Progenitor cell of endocrine pancreas (in vitro differentiated cells): Measurements from ENCODE around the gene ARL8A. TPM values are rescaled to one million over a fixed set of nuclear protein-coding genes. Genes with fewer than 3 reads are reported as not detected.

Experiments used
- DNase-seq: peaks from one replicate; pipeline ENCODE4 v3.0.0; 2021; ENCODE audit warnings: low spot score; ENCODE audit not compliant: unreplicated experiment
- H3K27ac Mint-ChIP-seq: 2 replicates; pipeline ENCODE4 v1.8.0; 2021; ENCODE audit warnings: mild to moderate bottlenecking, moderate library complexity, mixed read lengths
- H3K27me3 Mint-ChIP-seq: 2 replicates; pipeline ENCODE4 v1.8.0; 2021; ENCODE audit warnings: mixed read lengths
- H3K36me3 Mint-ChIP-seq: 2 replicates; pipeline ENCODE4 v1.8.0; 2022; ENCODE audit warnings: mixed read lengths; ENCODE audit not compliant: insufficient read depth
- H3K4me1 Mint-ChIP-seq: 2 replicates; pipeline ENCODE4 v1.8.0; 2021; ENCODE audit warnings: low read depth, mixed read lengths
- H3K4me3 Mint-ChIP-seq: 2 replicates; pipeline ENCODE4 v1.8.0; 2021; ENCODE audit warnings: low read depth, mild to moderate bottlenecking, moderate library complexity, mixed read lengths
- H3K9me3 Mint-ChIP-seq: 2 replicates; pipeline ENCODE4 v1.8.0; 2021; ENCODE audit warnings: low read depth, mixed read lengths
- total RNA-seq: library from RNA; stranded (reverse); gene quantifications from 2 replicates; pipeline ENCODE4 v1.2.1, GENCODE V29; 2021
- TF ChIP-seq, protein P1 (sequence below): fragments of 200-600 bp; sonication (generic); IDR thresholded peaks from one replicate; pipeline ENCODE4 v1.5.0; 2021; ENCODE audit warnings: antibody characterized with exemption, mild to moderate bottlenecking; ENCODE audit not compliant: unreplicated experiment

The ARL8A gene
- total RNA-seq, 1 donor from 2014 or later = 43.7 TPM

DNA sequence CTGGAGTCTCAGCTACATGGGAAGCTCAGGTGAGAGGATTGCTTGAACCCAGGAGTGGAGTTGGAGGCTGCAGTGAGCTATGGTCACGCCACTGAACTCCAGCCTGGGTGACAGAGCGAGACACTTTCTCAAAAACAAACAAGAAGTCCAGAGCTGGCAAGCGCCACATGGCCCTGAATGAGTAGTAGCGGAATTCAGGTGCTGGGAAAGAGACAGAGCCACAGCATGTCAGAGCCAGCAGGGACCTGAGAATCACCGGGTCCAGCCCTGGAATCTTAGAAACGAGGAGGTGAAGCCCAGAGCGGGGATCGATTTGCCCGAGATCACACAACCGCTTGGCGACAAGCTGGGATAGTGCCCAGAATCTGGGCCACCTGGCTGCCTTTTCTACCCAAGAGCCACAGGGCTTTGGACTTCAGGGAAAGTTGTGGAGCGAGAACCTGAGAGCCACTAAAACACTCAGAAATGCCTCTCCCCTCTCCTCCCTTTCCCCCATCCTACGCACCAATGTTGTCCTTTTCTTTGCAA lies 9.8 kb downstream of the ARL8A start:
- Mint-ChIP-seq H3K27me3 (no peaks in the 10 kb centered on the region), H3K9me3 (no peaks in the 10 kb centered on the region), H3K36me3 (peaks cover 3% of the 10 kb centered on the region), H3K4me3 (no peak overlapping the region), H3K27ac (no peak overlapping the region), H3K4me1 (peaks cover 1% of the 10 kb centered on the region)
- TF ChIP-seq, protein P1, sequence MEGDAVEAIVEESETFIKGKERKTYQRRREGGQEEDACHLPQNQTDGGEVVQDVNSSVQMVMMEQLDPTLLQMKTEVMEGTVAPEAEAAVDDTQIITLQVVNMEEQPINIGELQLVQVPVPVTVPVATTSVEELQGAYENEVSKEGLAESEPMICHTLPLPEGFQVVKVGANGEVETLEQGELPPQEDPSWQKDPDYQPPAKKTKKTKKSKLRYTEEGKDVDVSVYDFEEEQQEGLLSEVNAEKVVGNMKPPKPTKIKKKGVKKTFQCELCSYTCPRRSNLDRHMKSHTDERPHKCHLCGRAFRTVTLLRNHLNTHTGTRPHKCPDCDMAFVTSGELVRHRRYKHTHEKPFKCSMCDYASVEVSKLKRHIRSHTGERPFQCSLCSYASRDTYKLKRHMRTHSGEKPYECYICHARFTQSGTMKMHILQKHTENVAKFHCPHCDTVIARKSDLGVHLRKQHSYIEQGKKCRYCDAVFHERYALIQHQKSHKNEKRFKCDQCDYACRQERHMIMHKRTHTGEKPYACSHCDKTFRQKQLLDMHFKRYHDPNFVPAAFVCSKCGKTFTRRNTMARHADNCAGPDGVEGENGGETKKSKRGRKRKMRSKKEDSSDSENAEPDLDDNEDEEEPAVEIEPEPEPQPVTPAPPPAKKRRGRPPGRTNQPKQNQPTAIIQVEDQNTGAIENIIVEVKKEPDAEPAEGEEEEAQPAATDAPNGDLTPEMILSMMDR = no peak
- DNase-seq = no peak

DNA sequence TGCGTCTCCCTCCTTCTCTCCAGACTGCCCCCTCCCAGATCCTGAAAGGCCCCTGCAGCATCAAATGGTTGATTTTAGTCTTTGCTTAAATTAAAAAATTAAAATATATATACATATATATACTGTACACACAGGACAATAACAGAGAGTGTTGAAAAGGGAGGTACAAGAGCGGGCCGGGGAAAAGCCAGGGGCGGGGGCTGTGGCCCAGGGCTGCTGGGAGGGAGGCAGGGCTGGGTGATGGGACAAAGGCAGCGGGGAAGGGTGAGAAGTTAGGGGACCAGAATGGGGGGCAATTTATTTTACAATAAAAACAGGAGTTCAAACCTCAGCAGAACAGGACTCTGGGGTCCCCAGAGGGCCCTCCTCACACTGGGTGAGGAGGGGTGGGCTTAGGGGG lies 10.5 kb downstream of the ARL8A start:
- no peak for DNase-seq
- Mint-ChIP-seq H3K27me3 (no peaks in the 10 kb centered on the region), H3K4me3 (no peak overlapping the region), H3K4me1 (peaks cover 1% of the 10 kb centered on the region), H3K36me3 (peaks cover 3% of the 10 kb centered on the region), H3K9me3 (no peaks in the 10 kb centered on the region), H3K27ac (no peak overlapping the region)
- TF ChIP-seq, protein P1 = no peak

DNA sequence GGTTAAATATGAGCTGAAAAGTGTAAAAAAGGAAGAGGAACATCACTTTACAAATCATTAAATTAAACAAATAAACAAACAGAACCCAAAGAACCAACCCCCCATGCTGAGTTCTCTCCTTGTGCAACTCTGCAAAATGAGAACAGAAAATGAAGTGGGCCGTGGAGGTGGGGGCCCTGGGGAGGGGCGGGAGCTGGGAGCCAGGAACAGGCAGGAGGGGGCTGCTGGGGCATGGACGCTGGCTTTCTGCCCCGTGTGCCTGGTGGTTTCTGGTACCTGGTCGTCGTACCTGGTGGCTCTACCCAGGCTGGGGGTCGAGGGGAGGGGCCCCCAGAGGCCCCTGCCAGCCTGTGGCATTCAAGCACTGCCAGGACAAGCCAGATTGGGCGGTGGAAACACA lies 11.0 kb downstream of the ARL8A start:
- TF ChIP-seq, protein P1 = no peak
- peaks cover 3% of the 10 kb centered on the region for H3K36me3 Mint-ChIP-seq
- H3K27me3 Mint-ChIP-seq = no peaks in the 10 kb centered on the region
- no peaks in the 10 kb centered on the region for H3K9me3 Mint-ChIP-seq
- H3K4me3 Mint-ChIP-seq = no peak overlapping the region
- DNase-seq = no peak
- no peak overlapping the region for H3K27ac Mint-ChIP-seq
- H3K4me1 Mint-ChIP-seq = peaks cover 1% of the 10 kb centered on the region

DNA sequence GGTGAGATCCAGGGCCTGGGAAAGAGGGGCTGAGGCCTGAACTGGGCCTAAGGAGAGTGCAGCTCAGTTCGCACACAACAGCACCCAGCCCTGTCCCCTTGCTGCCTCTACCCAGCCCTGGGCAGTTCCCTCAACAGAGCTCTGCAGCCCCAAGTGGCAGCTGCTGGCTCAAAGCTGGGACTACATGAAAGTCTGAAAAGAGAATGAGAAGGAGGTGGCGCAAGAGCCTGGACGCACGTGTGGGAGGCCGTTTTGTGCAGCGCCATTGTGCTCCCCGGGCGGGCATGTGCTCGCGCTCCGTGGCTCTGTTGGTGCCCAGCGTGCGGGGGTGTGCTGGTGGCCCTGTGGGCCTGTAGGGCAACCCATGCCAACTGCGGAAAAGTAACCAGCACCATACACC lies 11.5 kb downstream of the ARL8A start:
- TF ChIP-seq, protein P1 = no peak
- Mint-ChIP-seq H3K36me3 (peaks cover 3% of the 10 kb centered on the region), H3K27me3 (no peaks in the 10 kb centered on the region), H3K4me1 (peaks cover 1% of the 10 kb centered on the region), H3K27ac (no peak overlapping the region), H3K4me3 (no peak overlapping the region), H3K9me3 (no peaks in the 10 kb centered on the region)
- DNase-seq = no peak

DNA sequence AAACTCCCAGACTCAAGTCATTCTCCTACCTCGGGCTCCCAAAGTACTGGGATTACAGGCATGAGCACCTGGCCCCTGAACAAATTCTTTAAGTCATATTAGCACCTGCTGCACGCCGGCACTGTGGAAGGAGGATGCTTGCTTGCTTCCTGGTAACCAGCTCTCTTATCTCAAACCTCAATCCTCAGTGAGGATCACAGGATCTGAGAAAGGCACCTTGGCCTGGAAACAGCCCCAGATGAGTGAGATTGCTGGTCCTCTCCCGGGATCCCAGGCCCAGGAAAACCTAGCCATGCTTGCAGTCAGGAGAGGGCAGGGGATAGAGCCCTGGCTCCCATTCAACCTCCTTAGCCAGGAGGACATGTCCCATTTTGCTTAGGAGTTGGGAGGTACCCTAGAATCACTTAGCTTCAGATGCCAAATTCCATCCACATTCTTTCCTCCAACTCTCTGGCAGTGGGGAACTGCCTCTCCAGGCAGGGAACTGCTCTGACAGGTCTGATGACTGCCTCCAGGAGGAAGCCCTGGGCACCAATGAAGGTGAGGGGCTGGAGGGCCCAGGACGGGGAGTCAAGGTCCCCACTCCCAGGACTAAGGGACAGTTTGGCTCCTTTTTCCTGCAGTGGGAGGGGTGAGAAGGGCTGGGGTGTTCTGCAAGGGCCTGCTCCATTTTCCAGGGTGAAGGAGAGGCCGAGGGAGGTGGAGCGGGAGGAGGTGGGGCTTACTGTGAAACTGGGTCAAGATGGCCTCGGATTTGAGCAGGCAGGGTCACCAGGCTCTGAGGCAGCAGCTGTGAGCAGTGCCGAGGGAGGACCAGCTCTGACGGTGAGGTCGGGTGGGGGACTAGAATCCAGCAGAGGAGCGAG lies 12.3 kb downstream of the ARL8A start:
- Mint-ChIP-seq H3K36me3 (peaks cover 3% of the 10 kb centered on the region), H3K4me1 (peaks cover 1% of the 10 kb centered on the region), H3K27ac (peak overlapping the region; percentile 45), H3K4me3 (no peak overlapping the region), H3K9me3 (no peaks in the 10 kb centered on the region), H3K27me3 (no peaks in the 10 kb centered on the region)
- DNase-seq = no peak
- TF ChIP-seq, protein P1 = no peak
